IPS-11a (cell line): ENCODE measurements around the gene SERPINB5.
"Not testable (repeated sequence)": the region's sequence is repeated elsewhere in the genome, so short reads cannot be mapped to it uniquely, and the experiment has no call there.

Experiments used
- H3K4me3 ChIP-seq: one replicate; pipeline ENCODE4 v1.5.1; 2013; ENCODE audit warnings: low read depth, low read length, control low read depth

SERPINB5 gene

GRCh38 chr18:63476668-63477067 is at the start of gene SERPINB5:
TSS of gene SERPINB5 (plus strand) at chr18:63476958. CDS start at chr18:63484429, 7,471 bp downstream.
- peak within 1 kb of the TSS; percentile 33 for H3K4me3 ChIP-seq

GRCh38 chr18:63427558-63427957 is 49.2 kb upstream of the SERPINB5 start:
- H3K4me3 ChIP-seq = no peak overlapping the region

GRCh38 chr18:63430526-63430925 is 46.2 kb upstream of the SERPINB5 start:
- no peak overlapping the region for H3K4me3 ChIP-seq

- H3K4me3 ChIP-seq = no peak overlapping the region
Observed at GRCh38 chr18:63431180-63431579, 45.6 kb upstream of the SERPINB5 start.

GRCh38 chr18:63433334-63433866 is 43.4 kb upstream of the SERPINB5 start:
- H3K4me3 ChIP-seq = no peak overlapping the region

- no peak overlapping the region for H3K4me3 ChIP-seq
Observed at GRCh38 chr18:63438181-63438580, 38.6 kb upstream of the SERPINB5 start.

GRCh38 chr18:63439334-63439733 is 37.4 kb upstream of the SERPINB5 start:
- no peak overlapping the region for H3K4me3 ChIP-seq

GRCh38 chr18:63440219-63440618 is 36.5 kb upstream of the SERPINB5 start:
- no peak overlapping the region for H3K4me3 ChIP-seq

- H3K4me3 ChIP-seq = no peak overlapping the region
Observed at GRCh38 chr18:63440881-63441280, 35.9 kb upstream of the SERPINB5 start.

GRCh38 chr18:63443829-63444228 is 32.9 kb upstream of the SERPINB5 start:
- H3K4me3 ChIP-seq = no peak overlapping the region

GRCh38 chr18:63444580-63444979 is 32.2 kb upstream of the SERPINB5 start:
- no peak overlapping the region for H3K4me3 ChIP-seq

GRCh38 chr18:63445037-63445436 is 31.7 kb upstream of the SERPINB5 start:
- no peak overlapping the region for H3K4me3 ChIP-seq

- no peak overlapping the region for H3K4me3 ChIP-seq
Observed at GRCh38 chr18:63446266-63446665, 30.5 kb upstream of the SERPINB5 start.

GRCh38 chr18:63447066-63447465 is 29.7 kb upstream of the SERPINB5 start:
- H3K4me3 ChIP-seq = no peak overlapping the region

- H3K4me3 ChIP-seq = no peak overlapping the region
Observed at GRCh38 chr18:63449426-63449825, 27.3 kb upstream of the SERPINB5 start.

- H3K4me3 ChIP-seq = no peak overlapping the region
Observed at GRCh38 chr18:63451799-63452660, 24.7 kb upstream of the SERPINB5 start.

GRCh38 chr18:63452751-63453150 is 24.0 kb upstream of the SERPINB5 start:
- H3K4me3 ChIP-seq = not testable (repeated sequence)

- H3K4me3 ChIP-seq = no peak overlapping the region
Observed at GRCh38 chr18:63454497-63454896, 22.3 kb upstream of the SERPINB5 start.

- no peak overlapping the region for H3K4me3 ChIP-seq
Observed at GRCh38 chr18:63457977-63458376, 18.8 kb upstream of the SERPINB5 start.

- no peak overlapping the region for H3K4me3 ChIP-seq
Observed at GRCh38 chr18:63460414-63460813, 16.3 kb upstream of the SERPINB5 start.

- H3K4me3 ChIP-seq = no peak overlapping the region
Observed at GRCh38 chr18:63464434-63464833, 12.3 kb upstream of the SERPINB5 start.

- no peak overlapping the region for H3K4me3 ChIP-seq
Observed at GRCh38 chr18:63465059-63465458, 11.7 kb upstream of the SERPINB5 start.
